ENCODE measurements around the gene UBASH3B.

The UBASH3B gene

DNA sequence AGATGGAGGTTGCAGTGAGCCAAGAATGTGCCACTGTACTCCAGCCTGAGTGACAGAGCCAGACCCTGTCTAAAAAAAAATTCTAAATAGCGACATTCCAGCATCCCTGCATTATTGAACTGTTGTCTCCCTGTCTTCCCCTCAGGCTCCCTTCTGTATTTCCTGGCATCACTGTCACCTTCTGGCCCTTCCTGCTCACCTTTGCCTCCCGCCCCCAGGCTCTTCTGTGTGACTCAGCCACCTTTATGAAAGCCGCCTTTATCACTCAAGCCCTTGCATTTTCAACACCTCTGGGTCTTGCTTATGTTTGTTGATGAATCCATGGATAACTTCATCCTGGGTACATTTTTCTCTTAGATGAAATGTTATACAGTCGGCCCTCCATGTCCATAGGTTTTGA is 21.1 kb downstream of the UBASH3B start:
- no peak overlapping the region for H3K4me3 ChIP-seq (ENCODE audit: low read depth, low read length)
- DNase-seq (ENCODE audit: low read depth), result no peak
- TF ChIP-seq, protein P1, sequence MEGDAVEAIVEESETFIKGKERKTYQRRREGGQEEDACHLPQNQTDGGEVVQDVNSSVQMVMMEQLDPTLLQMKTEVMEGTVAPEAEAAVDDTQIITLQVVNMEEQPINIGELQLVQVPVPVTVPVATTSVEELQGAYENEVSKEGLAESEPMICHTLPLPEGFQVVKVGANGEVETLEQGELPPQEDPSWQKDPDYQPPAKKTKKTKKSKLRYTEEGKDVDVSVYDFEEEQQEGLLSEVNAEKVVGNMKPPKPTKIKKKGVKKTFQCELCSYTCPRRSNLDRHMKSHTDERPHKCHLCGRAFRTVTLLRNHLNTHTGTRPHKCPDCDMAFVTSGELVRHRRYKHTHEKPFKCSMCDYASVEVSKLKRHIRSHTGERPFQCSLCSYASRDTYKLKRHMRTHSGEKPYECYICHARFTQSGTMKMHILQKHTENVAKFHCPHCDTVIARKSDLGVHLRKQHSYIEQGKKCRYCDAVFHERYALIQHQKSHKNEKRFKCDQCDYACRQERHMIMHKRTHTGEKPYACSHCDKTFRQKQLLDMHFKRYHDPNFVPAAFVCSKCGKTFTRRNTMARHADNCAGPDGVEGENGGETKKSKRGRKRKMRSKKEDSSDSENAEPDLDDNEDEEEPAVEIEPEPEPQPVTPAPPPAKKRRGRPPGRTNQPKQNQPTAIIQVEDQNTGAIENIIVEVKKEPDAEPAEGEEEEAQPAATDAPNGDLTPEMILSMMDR (IDR thresholded peaks at IDR 0.05; ENCODE audit: low read depth, low read length, missing control alignments), result no peak

DNA sequence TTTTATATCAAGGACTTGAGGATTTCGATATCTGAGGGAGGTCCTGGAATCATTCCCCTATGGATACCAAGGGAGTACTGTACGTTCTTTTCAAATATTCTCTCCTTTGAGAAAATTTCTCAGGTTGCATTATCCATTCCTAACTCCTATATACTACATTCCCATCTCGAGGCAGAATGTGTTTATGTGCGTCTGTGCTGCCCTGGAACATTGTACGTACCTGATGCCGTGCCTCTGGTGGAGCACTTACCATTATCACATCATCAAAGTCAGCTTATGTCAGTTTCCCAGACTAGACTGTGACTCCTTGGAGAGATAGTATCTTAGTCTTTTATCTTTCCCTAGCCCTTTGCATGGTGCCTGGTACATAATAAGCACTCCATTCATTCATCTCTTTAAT is 21.7 kb downstream of the UBASH3B start:
- no peak for DNase-seq (ENCODE audit: low read depth)
- H3K4me3 ChIP-seq (ENCODE audit: low read depth, low read length), result no peak overlapping the region
- TF ChIP-seq, protein P1 (IDR thresholded peaks at IDR 0.05; ENCODE audit: low read depth, low read length, missing control alignments), result no peak

DNA sequence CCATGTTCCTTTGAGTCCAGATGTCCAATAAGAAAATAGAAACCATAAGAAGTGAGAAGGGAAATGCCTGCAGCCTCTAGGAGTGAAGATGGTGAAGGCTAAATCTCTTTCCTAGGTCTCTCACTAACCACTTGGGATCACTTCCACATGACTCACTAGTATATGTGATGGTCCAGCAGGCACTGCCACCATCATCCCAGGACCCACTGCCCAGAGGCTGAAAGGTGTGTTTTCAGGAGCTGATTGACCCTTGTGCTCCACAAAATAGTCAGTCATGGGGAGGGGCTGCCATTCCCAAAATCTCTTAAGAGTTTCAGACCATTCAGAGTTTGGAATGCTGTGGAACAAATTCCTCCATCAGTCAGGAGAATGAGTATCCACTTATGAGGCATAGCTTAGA is 22.9 kb downstream of the UBASH3B start:
- H3K4me3 ChIP-seq (ENCODE audit: low read depth, low read length), result no peak overlapping the region
- DNase-seq (ENCODE audit: low read depth), result no peak
- TF ChIP-seq, protein P1 (IDR thresholded peaks at IDR 0.05; ENCODE audit: low read depth, low read length, missing control alignments), result no peak

DNA sequence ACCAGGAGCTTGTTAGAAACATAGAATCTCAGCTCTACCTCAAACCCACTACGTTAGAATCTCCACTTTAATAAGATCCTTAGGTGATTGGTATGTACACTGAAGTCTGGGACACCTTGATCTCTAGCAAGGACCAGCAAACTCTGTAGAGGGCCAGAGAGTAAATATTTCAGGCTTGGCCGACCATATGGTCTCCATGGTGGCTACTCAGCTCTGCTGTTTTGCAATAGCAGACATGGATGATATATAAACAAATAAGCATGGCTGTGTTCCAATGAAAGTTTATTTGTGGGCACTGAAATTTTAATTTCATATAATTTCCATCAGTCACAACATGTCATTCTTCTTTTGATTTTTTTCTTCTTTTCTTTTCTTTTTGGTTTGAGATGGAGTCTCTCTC is 23.9 kb downstream of the UBASH3B start:
- no peak for DNase-seq (ENCODE audit: low read depth)
- H3K4me3 ChIP-seq (ENCODE audit: low read depth, low read length), result no peak overlapping the region
- TF ChIP-seq, protein P1 (IDR thresholded peaks at IDR 0.05; ENCODE audit: low read depth, low read length, missing control alignments), result no peak

DNA sequence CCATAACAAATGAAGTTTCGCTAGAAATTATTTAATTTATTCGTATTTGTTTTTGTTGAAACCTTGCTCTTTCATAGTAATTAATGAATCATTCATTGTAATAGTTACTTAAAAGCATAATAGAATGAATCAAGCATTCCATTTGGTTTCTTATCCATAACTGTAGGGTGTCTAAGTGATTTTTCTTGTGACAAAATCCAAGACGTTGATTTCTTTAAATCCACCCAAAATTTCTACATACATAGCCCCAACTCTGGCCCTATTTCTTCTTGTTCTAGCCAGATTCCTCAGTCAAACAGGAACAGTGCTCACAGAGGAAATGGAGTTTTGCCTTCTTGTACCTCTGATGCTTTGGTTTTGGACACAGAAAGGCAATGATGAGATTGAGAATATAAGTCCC is 25.5 kb downstream of the UBASH3B start:
- TF ChIP-seq, protein P1 (IDR thresholded peaks at IDR 0.05; ENCODE audit: low read depth, low read length, missing control alignments), result no peak
- H3K4me3 ChIP-seq (ENCODE audit: low read depth, low read length), result no peak overlapping the region
- DNase-seq (ENCODE audit: low read depth), result no peak

DNA sequence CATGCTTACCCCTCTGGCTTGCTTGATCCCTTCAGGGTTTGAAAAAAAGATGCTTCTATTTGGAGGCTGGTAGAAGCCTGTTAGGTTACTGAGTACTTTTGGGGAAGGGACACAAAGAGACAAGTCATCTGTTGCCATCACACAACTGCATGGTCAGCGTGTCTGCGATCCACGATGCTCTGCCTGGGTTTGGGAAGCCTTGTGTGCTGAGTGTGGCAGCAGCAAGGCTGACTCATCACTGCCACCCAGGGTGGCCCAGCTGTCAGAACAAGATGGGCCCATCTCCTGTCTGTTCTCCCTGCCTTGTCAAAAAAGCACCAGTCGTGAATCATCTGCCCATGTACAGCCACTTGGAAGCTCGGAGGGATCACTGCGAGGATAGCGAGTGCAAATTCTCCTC is 26.2 kb downstream of the UBASH3B start:
- no peak overlapping the region for H3K4me3 ChIP-seq (ENCODE audit: low read depth, low read length)
- TF ChIP-seq, protein P1 (IDR thresholded peaks at IDR 0.05; ENCODE audit: low read depth, low read length, missing control alignments), result no peak
- DNase-seq (ENCODE audit: low read depth), result no peak

DNA sequence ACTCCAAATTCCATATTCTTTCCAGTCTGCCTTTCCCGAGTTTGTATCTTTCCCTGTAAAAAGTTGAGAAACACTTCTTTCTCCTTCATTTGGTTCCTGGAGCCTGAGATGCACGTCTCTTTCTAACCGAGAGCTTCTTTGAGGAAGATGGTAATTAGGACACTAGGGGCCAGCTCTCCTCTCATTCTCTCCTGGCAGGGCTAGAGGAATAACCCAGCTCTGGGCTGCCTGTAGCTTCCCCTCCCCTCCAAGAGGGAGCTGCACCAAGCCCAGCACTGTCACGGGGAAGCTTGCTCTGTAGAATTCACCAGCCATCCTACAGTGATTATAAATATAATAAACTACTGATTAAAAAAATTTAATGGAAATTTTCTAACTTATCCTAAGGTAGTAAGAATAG is 26.9 kb downstream of the UBASH3B start:
- no peak overlapping the region for H3K4me3 ChIP-seq (ENCODE audit: low read depth, low read length)
- TF ChIP-seq, protein P1 (IDR thresholded peaks at IDR 0.05; ENCODE audit: low read depth, low read length, missing control alignments), result no peak
- no peak for DNase-seq (ENCODE audit: low read depth)

All from GM12864 (cell line).